Fibroblast of skin of left biceps (primary cell): ENCODE results near the gene APBA2.

Source experiments
- DNase-seq, 2 experiments: peaks; one replicate each; pipeline ENCODE4 v3.0.0-alpha.2; 2013; ENCODE audit warnings: low read depth in 2 of 2

The APBA2 gene

DNA sequence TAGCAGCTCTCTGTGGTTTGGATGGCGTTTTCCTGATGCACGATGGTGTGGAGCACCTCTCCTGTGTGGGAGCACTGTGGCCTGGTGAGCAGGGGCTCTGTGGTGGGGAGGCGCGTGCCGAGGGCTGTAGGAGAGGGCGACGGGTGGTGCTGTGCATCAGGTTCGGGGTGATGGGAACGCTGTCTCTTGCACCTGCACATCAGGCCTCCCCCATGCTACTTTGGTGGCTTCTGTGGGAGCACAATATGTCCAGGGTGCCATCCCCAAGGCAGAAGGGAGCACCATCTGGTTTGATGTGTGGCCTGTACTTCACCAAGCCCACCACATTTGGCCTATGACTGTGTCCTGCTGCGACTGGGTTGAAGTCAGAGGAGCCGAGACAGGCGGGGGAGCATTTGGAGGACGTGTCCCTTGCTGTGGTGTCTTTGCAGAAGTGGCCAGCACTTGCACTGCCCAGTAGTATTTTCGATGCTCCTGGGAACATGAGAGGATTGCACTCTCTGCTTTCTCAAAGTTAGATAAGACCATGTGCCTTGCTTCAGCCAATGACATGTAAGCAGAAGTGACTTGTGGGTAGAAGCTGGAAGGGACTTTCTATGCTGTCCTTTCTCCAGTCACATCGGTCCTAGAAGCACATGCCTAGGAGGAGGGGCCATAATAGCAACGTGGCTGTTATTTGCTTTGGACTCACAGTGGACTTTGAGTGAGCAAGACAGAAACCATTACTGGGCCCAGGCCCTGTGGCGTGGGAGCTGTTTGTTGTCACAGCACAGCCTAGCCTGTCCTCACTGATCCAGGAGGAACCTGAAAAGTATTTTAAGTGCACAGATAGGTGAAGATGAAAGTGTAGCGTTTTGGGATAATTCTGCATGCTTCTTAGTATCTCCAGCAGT is 72.1 kb downstream of the APBA2 start:
- DNase-seq, result no peak

DNA sequence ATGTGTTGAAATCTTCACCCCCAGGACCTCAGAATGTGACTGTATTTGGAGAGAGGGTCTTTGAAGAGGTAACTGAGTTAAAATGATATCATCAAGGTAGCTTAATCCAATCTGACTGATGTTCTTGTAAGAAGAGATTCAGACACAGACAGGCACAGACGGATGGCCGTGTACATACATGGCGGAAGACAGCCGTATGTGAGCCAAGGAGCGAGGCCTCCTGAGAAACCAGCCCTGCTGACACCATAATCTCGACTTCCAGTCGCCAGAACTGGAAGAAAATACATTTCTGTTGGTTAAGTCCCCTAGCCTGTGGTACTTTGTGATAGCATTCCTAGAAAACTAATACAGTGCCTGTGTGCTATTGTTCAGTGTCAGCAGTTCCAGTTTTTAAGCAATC is 73.6 kb downstream of the APBA2 start:
- no peak for DNase-seq

DNA sequence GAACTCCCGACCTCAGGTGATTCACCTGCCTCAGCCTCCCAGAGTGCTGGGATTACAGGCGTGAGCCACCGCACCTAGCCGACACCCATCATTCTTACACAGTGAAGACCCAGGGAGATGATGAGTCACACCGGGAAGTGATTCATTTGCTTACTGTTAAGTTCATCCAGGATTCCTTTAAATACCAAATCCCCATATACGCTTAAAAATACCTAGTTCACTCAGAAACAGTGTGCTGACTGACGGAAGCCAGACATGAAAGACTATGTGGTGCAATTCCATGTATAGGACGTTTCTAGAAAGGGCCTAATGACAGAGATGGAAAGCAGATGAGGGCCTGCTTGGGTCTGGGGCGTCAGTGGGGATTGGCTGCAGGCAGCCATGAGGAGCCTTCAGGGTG is 75.2 kb downstream of the APBA2 start:
- no peak for DNase-seq

DNA sequence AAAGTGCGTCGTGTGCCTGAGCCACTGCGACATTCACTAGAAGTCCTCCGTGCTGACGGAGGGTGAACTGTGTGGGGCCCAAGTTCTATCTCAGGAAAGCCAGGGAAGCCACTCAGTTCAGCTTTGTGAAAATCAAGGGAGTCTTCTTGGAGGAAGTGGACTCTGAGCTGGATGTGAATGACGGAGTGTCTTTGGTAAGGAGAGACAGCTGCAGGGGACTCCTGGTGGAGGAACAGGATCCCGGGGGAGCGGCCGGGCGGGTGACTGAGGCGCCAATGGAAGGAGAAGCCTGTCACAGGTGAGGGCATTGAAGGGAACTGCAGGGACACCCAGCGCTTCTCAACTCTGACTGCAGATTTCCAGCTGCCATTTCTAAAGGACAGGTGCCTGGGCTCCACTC is 75.6 kb downstream of the APBA2 start:
- no peak for DNase-seq

DNA sequence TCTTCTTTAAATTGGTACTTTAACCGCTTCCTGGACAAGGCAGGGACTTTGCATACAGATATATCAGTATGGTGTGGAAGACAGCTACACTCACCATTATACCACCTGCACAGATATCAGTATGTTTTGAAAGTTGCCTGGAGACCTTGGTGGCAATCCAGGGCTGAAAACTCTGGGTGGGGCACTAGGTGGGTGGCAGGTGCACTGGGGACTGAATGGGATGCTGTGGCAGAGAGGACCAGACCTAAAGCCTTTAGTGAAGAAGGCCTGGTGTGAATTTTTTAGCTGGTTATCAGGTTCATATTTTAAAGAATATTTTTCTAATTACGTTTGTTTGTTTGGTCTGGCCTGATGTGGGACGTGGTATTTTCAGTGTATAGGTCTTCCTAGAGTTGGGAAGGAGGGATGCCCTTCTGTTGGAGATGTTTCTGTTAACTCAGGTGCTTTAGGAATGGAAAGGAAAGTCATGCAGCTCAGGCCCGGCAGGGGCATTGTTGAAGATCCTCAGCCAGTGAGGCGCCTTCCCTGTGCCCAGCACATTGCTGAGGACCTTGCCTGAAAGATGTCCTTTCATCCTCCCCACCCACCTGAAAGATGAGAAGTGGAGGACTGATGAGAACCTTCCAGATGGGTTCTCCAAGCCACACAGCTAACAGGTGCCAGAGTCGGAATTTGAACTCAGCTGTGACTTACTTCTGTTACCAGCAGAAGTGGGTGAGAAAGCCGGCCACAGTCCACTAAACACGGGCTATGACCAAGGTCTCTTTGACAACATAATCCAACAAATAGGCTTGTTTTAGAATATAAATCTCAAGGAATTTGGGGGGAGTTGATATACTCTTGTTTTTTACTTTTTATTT is 77.3 kb downstream of the APBA2 start:
- DNase-seq, result no peak

DNA sequence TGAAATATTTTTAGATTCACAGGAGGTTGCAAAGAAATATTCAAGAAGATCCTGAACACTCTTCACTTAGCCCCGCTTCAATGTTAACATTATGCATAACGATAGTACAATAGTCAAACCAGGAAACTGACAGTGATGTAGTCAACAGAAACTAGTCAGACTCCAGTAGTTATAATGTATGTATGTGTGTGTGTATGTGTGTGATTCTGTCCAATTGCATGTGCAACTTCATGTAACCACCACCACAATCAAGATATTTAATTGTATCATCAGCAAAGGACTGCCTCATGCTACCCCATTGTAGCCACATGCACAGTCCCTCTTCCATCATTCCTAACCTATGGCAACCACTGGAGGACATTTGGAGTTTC is 77.9 kb downstream of the APBA2 start:
- no peak for DNase-seq

DNA sequence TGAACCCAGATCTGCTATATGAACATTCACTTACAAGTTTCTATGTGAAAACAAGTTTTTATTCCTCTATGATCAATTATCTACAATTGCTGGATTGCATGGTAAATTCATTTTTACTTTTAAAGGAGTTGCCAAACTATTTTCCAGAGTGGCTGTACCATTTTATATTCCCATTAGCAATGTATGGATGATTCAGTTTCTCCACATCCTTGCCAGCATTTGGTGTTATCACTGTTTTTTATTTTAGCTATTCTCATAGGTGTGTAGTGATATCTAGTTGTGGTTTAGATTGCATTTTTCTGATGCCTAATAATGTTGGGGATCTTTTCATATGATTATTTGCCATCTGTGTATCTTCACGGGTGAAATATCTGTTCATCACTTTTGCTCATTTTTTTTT is 78.3 kb downstream of the APBA2 start:
- no peak for DNase-seq

DNA sequence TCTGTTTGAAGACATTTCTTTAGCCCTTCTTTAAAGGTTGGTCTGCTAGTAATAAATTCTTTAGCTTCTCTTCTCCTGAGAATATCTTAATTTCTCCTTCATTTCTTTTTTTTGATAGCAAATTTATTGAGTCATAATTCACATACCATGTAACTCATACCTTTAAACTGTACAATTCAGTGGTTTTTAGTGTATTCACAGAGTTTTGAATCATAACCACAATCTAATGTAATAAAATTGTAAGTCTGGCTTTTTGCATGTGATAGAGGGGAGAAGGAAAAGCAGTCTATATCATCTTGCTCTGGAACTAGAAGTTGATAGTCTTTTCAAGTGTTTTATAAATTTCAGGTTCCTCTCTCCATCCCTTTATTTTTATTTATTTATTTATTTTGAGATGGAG is 81.3 kb downstream of the APBA2 start:
- no peak for DNase-seq

DNA sequence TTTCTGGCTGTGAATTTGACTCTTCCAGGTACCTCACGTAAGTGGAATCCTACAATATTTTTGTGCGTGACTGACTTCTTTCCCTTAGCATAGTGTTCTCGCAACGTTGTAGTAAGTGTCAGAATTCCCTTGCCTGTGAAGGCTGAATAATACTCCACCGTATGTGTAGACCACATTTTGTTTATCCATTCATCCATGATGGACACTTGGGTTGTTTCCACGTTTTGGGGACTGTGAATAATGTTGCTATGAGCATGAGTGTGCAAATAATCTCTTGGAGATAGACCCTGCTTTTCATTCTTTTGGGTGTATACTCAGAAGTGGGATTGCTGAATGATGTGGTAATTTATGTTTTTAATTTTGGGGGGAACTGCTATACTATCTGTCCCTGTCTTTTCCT is 82.2 kb downstream of the APBA2 start:
- DNase-seq, result no peak

DNA sequence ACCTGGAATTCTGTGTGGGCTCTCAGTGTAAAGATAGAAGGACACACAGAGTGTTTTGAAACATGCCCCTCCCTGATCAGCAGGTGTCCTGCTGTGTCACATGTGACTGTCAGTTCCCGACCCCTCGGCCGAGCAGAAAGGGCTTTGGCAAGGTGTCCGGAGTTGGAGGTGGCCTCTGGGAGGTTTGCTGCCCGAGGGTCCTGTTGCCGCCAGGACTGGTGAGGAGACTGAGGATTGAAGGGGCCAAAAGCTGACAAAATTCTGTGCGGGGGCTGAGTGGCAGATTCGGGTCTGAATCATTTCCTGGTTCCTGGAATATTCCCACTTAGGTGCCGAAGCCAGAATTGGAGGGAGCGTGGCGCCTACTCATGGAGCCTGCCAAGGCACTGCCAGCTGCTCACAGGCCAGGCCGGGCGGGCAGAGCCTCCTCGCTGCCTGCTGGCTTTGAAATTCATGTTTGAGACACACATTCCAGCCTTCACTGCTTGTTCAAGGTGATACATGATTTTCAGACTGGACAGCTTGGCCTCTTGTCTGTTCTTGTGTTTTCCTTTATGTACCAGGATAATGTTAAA is 83.8 kb downstream of the APBA2 start:
- no peak for DNase-seq

DNA sequence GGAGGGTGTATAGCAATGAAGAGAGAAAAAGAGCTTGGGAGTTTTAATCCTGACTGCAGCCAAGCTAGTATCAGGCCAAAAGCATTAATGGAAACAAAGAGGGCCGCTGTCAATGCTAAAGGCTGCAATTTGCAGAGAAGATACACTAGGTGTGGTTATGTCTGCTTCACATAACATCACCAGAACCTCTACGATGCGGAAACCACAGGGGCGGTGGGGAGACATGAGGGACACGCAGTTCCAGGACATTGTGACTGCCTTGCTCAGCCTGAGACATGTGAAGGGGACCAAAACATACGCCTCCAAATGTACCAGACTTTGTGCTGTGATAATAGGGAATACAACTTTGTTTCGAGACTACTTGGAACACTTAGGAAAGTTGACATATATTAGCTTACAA is 88.4 kb downstream of the APBA2 start:
- DNase-seq, result no peak

DNA sequence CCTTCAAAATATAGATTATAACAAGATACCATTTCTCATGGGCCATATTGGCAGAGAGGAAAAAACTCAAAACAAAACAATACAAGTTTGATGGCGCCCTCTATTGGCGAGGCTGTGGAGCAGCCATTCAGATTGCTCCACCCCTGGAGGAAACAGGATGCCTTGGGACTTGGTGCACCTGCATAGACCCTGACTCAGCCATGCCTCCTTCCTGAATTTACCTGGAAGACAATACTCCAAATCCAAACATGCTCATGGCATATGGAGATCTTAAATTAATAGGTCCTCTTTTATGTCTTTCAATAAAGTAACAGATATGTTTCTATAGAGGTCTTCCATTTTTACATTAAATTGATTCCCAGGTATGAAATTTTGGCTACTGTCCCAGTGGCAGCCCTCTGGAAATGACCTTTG is 90.0 kb downstream of the APBA2 start:
- no peak for DNase-seq

DNA sequence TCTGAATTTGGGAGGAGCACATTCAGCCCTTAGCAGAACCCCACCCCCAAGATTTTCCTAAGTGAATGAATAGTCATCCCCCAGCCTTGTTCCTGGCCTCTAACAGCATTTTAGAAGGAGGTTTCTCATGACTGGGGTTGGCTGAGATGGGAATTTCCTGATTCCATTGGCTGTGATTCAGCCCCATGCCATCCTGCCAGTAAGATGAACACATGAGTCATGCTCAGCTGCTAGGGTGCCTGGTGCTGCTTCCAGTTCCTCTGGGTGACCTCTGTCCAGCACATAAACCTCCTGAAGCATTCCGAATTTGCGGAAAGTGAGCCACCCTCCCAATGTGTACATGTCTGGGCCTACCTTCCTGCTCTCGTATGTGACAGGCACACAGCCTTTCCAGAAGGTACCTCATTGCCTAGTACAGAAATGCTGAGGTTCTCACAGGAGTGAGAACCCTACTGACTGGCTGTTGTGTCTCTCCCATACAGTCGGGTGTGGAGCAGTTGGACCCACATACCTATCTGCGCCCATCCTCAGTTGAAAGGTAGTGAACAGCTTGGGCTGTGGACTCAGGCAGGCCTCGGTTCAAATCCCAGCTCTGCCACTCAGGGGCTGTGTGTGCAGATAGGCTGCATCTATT is 91.7 kb downstream of the APBA2 start:
- DNase-seq, result peak; percentile 73

DNA sequence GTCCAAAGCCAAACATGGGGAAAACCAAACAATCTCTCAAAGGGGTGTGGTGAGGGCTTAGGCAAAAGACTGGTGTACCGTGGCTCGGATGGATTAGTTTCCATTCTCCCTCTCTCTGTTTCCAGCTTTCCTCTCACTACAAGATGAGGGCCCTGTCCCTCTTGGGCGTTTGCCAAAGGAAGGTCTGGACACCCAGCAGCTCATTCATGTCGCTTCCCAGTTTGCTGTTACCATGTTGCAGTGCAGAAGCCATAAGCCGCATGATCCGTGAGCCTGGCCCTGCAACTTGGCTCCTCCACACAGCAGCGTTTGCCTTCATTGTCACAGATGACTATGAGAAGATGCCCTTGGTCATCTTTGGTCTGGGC is 92.2 kb downstream of the APBA2 start:
- no peak for DNase-seq

DNA sequence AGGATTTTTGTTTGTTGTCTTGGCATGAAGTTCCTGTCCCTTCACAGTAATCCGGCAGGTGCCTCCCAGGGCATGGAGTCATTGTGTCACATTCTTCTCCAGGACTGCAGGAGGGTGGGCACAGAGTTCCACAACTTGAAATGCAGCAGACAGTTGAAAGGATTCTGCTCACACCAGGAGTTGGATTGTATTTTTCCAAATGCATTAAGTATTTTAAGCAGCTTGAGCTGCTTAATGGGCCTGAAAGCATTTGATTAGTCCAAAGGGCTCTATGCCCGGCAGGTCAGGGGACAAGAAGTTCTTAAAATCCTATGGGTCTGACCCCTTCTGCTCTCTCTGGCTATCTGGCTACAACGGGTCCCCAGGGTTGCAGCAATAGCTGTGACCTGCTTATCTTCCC is 92.9 kb downstream of the APBA2 start:
- DNase-seq, result no peak

DNA sequence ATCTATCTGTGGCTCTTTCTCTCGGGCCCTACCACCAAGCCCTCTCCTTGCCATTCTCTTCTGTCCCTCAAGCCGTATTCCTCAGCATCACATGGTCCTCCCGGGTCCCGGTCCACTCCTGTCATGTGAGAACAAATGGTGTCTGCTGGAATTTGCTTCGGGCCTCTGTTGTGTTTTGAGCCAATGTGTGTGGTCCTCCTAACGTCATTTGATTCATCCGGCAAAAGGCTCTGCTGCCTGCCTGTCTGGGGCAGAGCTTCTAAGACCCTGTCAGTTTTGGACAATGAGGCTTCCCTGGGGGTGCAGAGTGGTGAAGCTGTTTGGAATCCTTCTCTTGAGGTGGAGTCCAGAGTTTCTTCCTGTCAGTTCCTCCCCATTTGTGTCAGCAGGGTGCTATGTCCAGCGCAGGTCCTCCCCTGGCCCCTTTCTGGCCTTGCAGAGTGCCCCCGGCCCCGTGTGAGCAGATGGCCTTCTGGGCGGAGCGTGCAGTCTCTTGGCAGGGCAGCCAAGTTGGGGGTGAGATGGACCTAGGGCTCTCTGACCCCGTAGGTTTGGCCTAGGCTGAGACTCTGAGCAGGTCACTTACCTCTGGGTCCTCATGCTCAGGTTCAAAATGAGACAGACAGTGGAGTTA is 93.6 kb downstream of the APBA2 start:
- DNase-seq, result no peak

DNA sequence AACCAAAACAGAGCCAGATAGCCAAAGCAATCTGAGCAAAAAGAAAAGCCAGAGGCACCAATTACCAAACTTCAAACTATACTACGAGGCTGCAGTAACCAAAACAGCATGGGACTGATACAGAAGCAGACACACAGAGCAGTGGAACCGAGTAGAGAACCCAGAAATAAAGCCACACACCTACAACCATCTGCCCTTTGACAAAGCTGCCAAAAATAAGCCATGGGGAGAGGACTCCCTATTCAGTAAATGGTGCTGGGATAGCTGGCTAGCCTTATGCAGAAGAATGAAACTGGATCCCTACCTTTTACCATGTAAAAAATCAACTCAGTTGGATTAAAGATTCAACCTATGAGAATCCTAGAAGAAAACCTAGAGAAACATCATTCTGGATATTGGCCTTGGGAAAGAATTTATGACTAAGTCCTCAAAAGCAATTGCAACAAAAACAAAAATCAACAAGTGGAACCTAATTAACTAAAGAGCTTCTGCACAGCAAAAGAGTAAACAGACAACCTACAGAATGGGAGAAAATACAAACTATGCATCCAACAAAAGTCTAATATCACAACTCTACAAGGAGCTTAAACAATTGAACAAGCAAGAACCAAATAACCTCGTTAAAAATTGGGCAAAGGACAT is 95.1 kb downstream of the APBA2 start:
- DNase-seq, result no peak

DNA sequence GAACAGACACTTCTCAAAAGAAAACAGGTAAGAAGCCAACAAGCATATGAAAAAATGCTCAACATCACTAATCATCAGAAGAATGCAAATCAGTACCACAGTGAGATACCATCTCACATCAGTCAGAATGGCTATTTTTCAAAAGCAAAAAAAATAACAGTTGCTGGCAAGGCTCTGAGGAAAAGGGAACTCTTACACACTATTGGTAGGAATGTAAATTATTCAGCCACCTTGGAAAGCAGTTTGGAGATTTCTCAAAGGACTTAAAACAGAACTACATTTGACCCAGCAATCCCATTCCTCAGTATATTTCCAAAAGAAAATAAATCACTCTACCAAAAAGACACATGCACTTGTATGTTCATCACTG is 95.6 kb downstream of the APBA2 start:
- DNase-seq, result no peak

DNA sequence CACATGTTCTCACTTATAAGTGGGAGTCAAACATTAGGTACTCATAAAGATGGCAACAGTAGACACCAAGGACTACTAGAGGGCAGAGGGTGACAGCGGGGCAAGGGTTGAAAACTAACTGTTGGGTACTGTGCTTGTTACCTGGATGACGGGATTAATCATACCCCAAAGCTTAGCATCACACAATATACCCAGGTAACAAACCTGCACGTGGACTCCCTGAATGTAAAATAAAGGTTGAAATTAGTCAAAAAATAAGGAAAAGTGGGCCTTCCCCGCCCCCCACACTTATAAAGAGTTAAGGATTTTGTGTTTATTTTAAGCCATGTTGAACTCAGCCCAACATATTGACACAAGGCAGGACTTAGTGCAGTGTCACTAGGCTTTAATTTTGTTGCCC is 96.1 kb downstream of the APBA2 start:
- DNase-seq, result no peak

DNA sequence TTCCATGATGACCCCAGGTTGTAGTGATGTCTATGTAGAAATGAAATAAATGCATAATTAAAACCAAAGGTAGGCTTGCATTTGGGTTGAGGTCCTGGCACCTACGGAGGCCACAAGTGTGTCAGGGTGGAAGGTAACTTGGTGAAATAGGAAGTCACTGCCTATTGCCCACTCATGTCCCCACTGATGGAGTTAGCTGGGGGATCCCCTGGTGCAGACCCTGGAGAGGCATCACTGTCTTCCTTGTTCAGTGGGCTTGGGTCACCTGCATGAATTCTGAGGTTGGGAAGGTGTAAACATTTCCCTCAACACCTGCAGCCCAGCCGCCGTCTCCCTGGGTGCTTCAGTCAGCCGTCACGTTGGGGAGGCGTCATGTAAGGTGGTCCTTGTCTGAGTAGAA is 97.1 kb downstream of the APBA2 start:
- no peak for DNase-seq
